ENCODE data around the gene SIGLEC6. TPM values are rescaled to one million over a fixed set of nuclear protein-coding genes. Genes with fewer than 3 reads are reported as not detected.

SIGLEC6 gene
- polyA plus RNA-seq, 1 experiment: not detected

DNA sequence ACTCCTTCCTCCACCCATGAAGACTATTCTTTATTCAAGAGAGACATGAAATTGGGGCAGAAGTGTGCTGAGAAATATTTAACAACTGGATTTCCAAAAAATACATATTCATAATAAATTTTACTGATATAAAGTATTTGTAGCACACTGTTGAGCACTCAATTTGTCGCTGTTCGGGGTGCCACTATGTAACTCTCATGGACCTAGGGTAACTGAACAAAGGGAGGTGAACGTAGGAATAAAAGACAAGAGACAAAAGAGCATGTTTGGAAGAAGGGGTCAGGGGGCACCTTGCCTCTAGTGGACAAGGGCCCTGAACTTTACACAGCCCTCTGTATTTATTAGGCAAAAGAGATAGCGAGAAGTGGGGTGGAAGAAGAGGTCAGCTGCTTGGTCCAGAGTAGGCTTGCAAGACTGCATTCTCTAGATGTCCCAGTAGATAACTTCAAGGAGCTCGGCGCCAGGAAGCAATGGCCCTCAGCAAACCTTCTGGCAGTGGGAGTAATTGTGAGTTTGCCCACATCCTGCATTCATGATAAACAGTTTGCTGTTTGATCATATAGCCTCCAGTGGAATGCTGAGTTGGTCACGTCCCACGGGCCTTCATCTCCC lies 35.1 kb upstream of the SIGLEC6 start:
- H3K27me3 ChIP-seq (ENCODE audit: control insufficient read depth, insufficient read depth, low read length): no peaks in the 10 kb centered on the region
- no peak overlapping the region for H3K4me3 ChIP-seq (ENCODE audit: low read depth, low read length)
- H3K9me3 ChIP-seq (ENCODE audit: control insufficient read depth, insufficient read depth, low read length): no peaks in the 10 kb centered on the region
- no peak overlapping the region for H3K27ac ChIP-seq (ENCODE audit: low read depth, low read length)
- TF ChIP-seq, protein P1, sequence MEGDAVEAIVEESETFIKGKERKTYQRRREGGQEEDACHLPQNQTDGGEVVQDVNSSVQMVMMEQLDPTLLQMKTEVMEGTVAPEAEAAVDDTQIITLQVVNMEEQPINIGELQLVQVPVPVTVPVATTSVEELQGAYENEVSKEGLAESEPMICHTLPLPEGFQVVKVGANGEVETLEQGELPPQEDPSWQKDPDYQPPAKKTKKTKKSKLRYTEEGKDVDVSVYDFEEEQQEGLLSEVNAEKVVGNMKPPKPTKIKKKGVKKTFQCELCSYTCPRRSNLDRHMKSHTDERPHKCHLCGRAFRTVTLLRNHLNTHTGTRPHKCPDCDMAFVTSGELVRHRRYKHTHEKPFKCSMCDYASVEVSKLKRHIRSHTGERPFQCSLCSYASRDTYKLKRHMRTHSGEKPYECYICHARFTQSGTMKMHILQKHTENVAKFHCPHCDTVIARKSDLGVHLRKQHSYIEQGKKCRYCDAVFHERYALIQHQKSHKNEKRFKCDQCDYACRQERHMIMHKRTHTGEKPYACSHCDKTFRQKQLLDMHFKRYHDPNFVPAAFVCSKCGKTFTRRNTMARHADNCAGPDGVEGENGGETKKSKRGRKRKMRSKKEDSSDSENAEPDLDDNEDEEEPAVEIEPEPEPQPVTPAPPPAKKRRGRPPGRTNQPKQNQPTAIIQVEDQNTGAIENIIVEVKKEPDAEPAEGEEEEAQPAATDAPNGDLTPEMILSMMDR (IDR thresholded peaks at IDR 0.05; ENCODE audit: low read depth, low read length): no peak
- CTCF ChIA-PET: no interaction called here
- DNase-seq (ENCODE audit: low read depth, low spot score): no peak
- POLR2A ChIA-PET: no interaction called here

DNA sequence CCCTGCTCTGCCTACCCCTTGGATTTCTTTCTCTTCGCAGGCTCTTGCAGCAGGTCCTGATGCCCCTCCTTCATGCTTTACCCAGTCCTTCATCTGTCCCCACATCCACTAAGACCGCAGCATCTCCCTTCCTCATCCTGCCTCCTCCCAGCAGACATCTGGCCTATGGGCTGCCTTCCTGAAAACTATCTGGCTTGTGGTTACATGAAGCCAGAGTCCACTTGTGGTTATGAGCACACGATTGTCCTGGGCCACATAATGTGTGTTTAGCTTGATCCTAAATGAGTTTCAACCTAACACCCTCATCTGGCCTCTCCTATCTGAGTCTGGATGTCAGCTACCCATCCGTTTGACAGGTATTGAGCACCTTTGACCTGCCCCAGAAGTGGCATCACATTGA lies 34.1 kb upstream of the SIGLEC6 start:
- Histone ChIP-seq H3K27me3 (ENCODE audit: control insufficient read depth, insufficient read depth, low read length) (no peaks in the 10 kb centered on the region), H3K9me3 (ENCODE audit: control insufficient read depth, insufficient read depth, low read length) (no peaks in the 10 kb centered on the region), H3K4me3 (ENCODE audit: low read depth, low read length) (no peak overlapping the region), H3K27ac (ENCODE audit: low read depth, low read length) (no peak overlapping the region)
- DNase-seq (ENCODE audit: low read depth, low spot score): no peak
- TF ChIP-seq, protein P1 (IDR thresholded peaks at IDR 0.05; ENCODE audit: low read depth, low read length): no peak
- ChIA-PET CTCF (no interaction called here), POLR2A (no interaction called here)

DNA sequence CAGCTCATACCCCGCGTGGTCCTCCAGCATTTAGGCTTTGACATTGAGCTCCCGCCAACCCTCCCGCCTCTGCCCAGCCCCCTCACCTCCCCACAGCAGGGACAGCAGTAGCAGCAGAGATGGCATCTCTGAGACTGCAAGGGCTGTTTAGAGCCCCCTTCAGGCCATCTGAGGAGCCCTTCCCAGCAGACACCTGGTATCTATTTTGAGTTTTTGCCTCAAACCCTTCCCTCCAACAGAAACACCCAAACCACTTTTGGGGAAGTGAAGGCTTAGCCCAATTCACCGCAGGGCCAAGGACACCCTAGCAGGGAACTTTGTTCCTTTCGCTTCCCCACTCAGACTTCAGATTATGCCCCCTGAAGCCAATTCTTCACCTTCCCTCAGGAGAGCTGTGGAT lies 33.3 kb upstream of the SIGLEC6 start:
- Histone ChIP-seq H3K9me3 (ENCODE audit: control insufficient read depth, insufficient read depth, low read length) (no peaks in the 10 kb centered on the region), H3K27me3 (ENCODE audit: control insufficient read depth, insufficient read depth, low read length) (no peaks in the 10 kb centered on the region), H3K4me3 (ENCODE audit: low read depth, low read length) (no peak overlapping the region), H3K27ac (ENCODE audit: low read depth, low read length) (no peak overlapping the region)
- POLR2A ChIA-PET: no interaction called here
- CTCF ChIA-PET: no interaction called here
- no peak for DNase-seq (ENCODE audit: low read depth, low spot score)
- TF ChIP-seq, protein P1 (IDR thresholded peaks at IDR 0.05; ENCODE audit: low read depth, low read length): no peak

GRCh38 chr19:51560339-51560738 lies 28.9 kb upstream of the SIGLEC6 start:
- Histone ChIP-seq H3K27ac (ENCODE audit: low read depth, low read length) (no peak overlapping the region), H3K4me3 (ENCODE audit: low read depth, low read length) (no peak overlapping the region), H3K27me3 (ENCODE audit: control insufficient read depth, insufficient read depth, low read length) (no peaks in the 10 kb centered on the region), H3K9me3 (ENCODE audit: control insufficient read depth, insufficient read depth, low read length) (no peaks in the 10 kb centered on the region)
- no peak for DNase-seq (ENCODE audit: low read depth, low spot score)
- ChIA-PET CTCF (no interaction called here), POLR2A (no interaction called here)
- TF ChIP-seq, protein P1 (IDR thresholded peaks at IDR 0.05; ENCODE audit: low read depth, low read length): no peak

DNA sequence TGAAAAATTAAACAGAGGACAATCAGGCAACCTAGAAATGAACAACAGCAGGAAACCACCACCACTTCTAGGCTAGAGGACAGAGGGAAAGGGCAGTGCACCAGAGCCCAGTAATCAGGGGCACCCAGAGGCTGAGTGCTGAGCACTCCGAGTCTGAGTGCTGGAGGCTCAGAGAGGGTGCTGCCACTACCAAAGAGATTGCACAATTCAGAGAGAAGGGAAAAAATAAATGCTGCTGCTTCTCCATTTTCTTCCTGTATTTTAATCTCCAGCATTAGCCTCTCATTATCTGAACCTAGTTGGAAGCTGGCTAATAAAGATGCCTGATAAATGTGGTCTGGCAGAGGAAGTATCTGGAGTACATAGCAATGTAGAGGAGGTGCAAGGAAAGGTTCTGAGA lies 27.8 kb upstream of the SIGLEC6 start:
- no peak for DNase-seq (ENCODE audit: low read depth, low spot score)
- CTCF ChIA-PET: no interaction called here
- H3K27ac ChIP-seq (ENCODE audit: low read depth, low read length): no peak overlapping the region
- no peak overlapping the region for H3K4me3 ChIP-seq (ENCODE audit: low read depth, low read length)
- no peaks in the 10 kb centered on the region for H3K27me3 ChIP-seq (ENCODE audit: control insufficient read depth, insufficient read depth, low read length)
- TF ChIP-seq, protein P1 (IDR thresholded peaks at IDR 0.05; ENCODE audit: low read depth, low read length): no peak
- POLR2A ChIA-PET: no interaction called here
- no peaks in the 10 kb centered on the region for H3K9me3 ChIP-seq (ENCODE audit: control insufficient read depth, insufficient read depth, low read length)

Data from AG04450 (cell line).